ENCODE results near the gene RRBP1. TPM values are rescaled to one million over a fixed set of nuclear protein-coding genes. Genes with fewer than 3 reads are reported as not detected.
A peak's percentile ranks its signal among the peaks of the same experiment; 100 is the strongest.

Gene RRBP1
- total RNA-seq, 1 experiment from 2014 or later = 70.4 TPM

DNA sequence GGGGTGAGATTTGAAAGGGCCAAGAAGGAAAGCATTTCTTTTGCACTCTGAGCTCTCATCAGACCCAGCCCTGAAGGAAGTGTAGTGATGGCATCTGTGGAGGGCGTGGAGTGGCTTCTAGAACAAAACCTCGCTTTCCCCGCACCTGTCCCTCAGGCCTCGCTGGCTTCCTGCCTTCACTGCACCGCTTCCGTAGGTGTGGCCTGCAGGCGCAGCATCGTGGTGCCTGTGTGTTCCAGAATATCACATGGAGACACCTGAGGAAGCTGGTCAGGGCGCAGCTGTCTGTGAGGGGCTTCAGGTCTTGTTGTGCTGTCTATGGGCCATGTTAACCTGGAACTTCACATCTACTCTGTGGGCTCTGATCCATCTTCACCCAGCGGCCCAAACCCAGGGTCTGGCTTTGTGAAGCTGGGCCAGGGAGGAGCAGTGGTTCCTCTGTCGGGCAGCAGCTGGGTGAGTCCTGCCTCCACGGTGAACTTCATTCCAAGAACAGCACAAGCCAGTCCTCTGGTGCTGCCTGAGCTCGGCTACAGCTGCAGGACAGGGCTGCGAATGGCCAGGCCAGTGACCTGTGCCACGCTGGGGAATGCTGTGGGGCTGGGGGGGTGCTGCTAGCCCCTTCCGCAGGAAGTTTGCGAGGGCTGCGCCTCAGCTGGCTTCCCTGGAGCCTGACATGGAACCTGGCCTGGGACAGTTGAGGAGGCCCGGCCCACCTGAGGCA is 71.3 kb downstream of the RRBP1 start:
- in situ Hi-C loops (cut with HindIII; ENCODE audit: low pct_unique_long_range_greater_than_20kb, low sequenced_read_pairs) = no loop called here
- no peak for DNase-seq (ENCODE audit: low read depth)

DNA sequence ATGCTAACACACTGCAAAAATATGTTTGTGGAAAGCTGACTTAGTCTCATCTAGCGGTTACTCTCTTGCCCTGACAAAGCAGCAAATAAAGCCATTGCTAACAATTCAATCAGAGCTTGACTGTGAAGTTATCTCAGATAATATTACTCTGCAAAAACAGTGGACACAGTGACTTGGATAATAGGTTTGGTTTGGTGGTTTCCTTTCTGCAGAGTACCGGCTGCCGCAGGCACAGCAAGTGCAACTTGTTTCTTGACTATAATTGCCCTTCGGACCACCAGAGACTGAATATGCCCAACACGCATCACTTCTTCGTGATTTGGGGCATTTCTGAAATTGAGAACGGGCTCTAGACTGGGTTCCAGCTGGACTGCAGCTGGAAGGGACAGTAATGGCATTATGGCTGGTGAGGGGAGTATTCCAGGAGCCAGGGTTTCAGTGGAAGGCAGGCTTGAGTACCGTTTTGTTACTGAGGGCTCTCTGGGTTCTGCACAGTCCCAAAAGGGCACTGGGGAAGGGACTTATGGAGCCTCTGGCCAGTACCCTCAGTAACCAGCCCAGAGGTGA is 72.1 kb downstream of the RRBP1 start:
- no peak for DNase-seq (ENCODE audit: low read depth)
- in situ Hi-C loops (cut with HindIII; ENCODE audit: low pct_unique_long_range_greater_than_20kb, low sequenced_read_pairs) = no loop called here

DNA sequence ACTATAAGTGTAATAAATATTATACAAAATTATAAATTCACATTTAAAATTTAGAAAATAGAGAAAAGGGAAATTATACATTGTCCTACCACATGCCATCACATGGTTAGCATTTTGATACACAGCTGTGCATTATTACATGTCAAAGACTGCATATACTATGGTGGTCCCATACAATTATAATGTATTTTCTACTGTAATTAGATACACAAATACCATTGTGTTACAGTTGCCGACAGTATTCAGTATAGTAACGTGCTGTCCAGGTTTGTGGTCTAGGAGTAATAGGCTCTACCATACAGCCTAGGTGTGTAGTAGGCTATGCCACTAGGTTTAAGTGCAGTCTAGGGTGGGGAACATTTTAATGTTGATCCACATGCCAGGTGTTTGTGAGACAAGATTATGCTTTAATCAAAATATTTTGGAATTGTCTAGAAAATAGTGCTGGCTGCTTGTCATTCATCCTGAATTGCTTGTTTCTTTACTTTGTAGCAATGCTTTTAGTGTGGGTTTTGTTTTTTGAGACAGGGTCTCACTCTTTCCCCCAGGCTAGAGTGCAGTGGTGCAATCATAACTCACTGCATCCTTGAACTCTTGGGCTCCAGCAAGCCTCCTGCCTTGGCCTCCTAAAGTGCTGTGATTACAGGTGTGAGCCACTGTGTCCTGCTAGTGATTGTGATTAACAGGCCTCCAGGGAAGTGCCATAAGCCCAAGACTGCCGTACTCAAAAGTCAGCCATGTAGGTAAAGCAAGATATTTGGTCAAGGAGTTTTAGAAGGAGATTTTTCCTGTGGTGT is 73.1 kb downstream of the RRBP1 start:
- no peak for DNase-seq (ENCODE audit: low read depth)
- in situ Hi-C loops (cut with HindIII; ENCODE audit: low pct_unique_long_range_greater_than_20kb, low sequenced_read_pairs) = no loop called here

DNA sequence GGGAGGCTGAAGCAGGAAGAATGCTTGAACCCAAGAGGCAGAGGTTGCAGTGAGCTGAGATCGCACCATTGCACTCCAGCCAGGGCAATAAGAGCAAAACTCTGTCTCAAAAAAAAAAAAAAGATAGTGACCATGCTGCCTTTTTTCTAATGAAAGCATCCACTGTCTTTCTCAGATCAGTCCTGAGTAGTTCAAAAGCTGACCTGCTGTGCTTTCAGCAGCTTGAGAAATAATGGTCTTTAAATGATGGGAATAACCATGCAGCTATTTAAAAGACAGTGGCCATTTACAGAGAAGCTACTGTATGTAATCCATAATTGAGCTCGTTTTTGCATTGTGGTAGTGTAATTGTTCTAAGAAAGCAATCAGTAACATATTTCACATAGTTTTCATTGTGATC is 76.0 kb downstream of the RRBP1 start:
- in situ Hi-C loops (cut with HindIII; ENCODE audit: low pct_unique_long_range_greater_than_20kb, low sequenced_read_pairs) = no loop called here
- no peak for DNase-seq (ENCODE audit: low read depth)

GRCh38 chr20:17605131-17605660 is 76.8 kb downstream of the RRBP1 start:
- peak; percentile 77 for DNase-seq (ENCODE audit: low read depth)
- in situ Hi-C loops (cut with HindIII; ENCODE audit: low pct_unique_long_range_greater_than_20kb, low sequenced_read_pairs) = no loop called here

- DNase-seq (ENCODE audit: low read depth) = no peak
- in situ Hi-C loops (cut with HindIII; ENCODE audit: low pct_unique_long_range_greater_than_20kb, low sequenced_read_pairs) = no loop called here
Observed at GRCh38 chr20:17602493-17602892, 79.5 kb downstream of the RRBP1 start.

GRCh38 chr20:17601957-17602356 is 80.1 kb downstream of the RRBP1 start:
- in situ Hi-C loops (cut with HindIII; ENCODE audit: low pct_unique_long_range_greater_than_20kb, low sequenced_read_pairs) = no loop called here
- no peak for DNase-seq (ENCODE audit: low read depth)

DNA sequence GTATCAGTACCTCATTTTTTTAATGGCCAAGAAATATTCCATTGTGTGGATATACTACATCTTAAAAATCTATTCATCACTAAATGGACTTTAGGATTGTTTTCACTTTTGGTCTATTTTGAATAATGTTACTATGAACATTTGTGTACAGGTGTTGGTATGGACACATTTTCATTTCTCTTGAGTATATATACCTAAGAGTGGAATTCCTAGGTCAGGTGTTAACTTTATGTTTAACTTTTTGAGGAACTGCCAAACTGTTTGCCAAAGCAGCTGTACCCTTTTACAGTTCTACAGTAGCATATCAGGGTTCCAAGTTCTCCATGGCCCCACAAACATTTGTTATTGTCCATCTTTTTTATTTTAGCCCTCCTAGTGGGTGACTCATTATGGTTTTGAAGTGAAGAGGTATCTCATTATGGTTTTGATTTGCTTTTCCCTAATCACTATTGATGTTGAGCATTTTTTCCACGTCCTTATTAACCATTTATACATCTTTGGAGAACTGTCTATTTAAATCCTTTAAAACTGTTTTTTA is 84.0 kb downstream of the RRBP1 start:
- DNase-seq (ENCODE audit: low read depth) = no peak
- in situ Hi-C loops (cut with HindIII; ENCODE audit: low pct_unique_long_range_greater_than_20kb, low sequenced_read_pairs) = no loop called here

DNA sequence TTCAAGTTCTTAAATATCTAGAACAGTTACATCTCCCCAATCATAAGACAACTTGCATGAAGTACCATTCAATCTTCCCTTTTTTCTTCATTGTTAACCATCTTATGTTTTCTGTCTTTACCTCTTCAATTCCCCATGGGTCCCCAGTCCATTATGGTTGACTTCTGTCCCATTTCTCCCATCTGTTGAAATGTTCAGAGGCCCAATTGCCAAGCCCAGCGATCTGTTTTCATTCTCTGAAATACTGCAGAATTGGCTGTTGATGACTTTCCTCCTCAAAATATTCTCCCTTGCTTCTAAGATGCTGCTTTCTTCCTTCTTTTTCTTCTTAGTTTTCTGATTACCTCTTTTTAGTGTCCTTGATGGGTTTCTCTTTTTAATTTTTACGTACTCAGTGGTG is 86.2 kb downstream of the RRBP1 start:
- in situ Hi-C loops (cut with HindIII; ENCODE audit: low pct_unique_long_range_greater_than_20kb, low sequenced_read_pairs) = no loop called here
- DNase-seq (ENCODE audit: low read depth) = no peak

GRCh38 chr20:17594443-17594842 is 87.6 kb downstream of the RRBP1 start:
- in situ Hi-C loops (cut with HindIII; ENCODE audit: low pct_unique_long_range_greater_than_20kb, low sequenced_read_pairs) = loop anchor here (5.0 kb wide), 1 partner anchor 52 kb away; no protein-coding TSS in a partner anchor

DNA sequence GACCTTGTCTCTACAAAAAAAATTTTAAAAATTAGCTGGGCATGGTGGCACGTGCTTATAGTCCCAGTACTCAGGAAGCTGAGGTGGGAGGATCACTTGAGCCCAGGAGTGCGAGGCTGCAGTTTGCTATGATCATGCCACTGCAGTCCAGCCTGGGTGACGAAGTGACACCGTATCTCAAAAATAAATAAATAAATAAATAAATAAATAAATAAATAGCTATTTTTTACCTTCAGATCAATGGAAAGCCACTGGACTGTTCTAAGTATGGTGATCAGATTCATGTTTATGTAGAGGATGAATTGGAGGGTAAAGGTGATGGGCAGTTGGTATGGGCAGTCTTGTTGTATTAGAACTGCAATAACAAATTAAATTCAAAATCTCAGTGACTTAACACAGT is 88.1 kb downstream of the RRBP1 start:
- in situ Hi-C loops (cut with HindIII; ENCODE audit: low pct_unique_long_range_greater_than_20kb, low sequenced_read_pairs) = loop anchor here (5.0 kb wide), 1 partner anchor 52 kb away; no protein-coding TSS in a partner anchor
- DNase-seq (ENCODE audit: low read depth) = no peak

More at GRCh38 chr20:17594443-17594842, 87.6 kb downstream of the RRBP1 start:
- no peak for DNase-seq (ENCODE audit: low read depth)

- no peak for DNase-seq (ENCODE audit: low read depth)
- in situ Hi-C loops (cut with HindIII; ENCODE audit: low pct_unique_long_range_greater_than_20kb, low sequenced_read_pairs) = loop anchor here (5.0 kb wide), 1 partner anchor 48 kb away; no protein-coding TSS in a partner anchor
Observed at GRCh38 chr20:17590245-17590644, 91.8 kb downstream of the RRBP1 start.

GRCh38 chr20:17589161-17589834 is 92.7 kb downstream of the RRBP1 start:
- in situ Hi-C loops (cut with HindIII; ENCODE audit: low pct_unique_long_range_greater_than_20kb, low sequenced_read_pairs) = no loop called here
- DNase-seq (ENCODE audit: low read depth) = no peak

- in situ Hi-C loops (cut with HindIII; ENCODE audit: low pct_unique_long_range_greater_than_20kb, low sequenced_read_pairs) = no loop called here
- no peak for DNase-seq (ENCODE audit: low read depth)
Observed at GRCh38 chr20:17587824-17588223, 94.2 kb downstream of the RRBP1 start.

DNA sequence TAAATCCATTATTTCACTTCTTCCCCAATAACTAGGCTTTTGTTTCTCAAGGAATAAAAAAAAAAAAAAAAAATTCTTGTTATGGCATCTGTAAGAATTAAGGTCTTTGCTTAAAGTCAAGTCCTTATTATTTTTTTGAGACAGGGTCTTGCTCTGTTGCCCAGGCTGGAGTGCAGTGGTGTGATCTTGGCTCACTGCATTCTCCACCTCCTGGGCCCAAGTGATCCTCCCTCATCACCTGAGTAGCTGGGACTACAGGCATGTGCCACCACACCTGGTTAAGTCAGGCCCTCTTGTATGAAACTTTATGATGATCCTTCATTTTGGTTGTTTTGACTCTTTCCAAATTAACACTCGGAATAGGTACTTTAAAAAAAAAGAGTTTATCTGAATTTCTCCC is 94.9 kb downstream of the RRBP1 start:
- no peak for DNase-seq (ENCODE audit: low read depth)
- in situ Hi-C loops (cut with HindIII; ENCODE audit: low pct_unique_long_range_greater_than_20kb, low sequenced_read_pairs) = no loop called here

DNA sequence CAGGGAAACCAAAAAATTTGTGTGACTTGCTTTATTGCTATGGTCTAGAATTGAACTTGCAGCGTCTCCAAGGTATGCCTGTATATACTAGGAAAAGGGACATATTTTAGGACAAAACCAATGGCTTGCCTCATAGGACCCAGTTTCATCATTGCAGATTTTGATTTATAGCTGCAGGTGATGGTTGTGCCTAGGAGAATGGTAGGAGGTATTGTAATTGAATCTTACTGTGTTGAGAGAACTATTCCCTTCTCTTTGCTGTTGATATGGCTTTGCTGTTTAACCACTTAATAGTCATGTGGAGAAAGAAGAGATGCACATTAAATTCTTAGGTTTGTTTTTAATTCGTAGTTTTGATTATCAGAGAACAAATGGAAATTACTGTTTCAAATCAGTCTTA is 95.8 kb downstream of the RRBP1 start:
- in situ Hi-C loops (cut with HindIII; ENCODE audit: low pct_unique_long_range_greater_than_20kb, low sequenced_read_pairs) = no loop called here
- no peak for DNase-seq (ENCODE audit: low read depth)

DNA sequence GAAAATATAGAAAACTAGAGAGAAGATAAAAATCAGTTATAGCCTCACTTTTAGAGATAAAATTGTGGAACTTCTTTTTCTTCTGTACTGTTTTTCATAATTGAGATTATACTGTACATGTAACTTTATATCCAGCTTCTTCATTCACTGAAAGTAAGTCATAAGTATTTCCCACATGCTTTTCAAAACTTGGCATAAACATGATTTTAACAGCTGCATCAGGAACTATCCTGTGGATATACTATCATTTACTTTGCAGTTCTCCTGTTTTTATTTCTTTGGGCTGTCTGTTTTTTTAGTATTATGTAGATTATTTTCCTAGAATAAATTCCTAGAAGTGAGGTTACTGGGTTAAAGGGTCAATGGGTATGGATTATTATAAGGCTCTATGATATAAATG is 97.4 kb downstream of the RRBP1 start:
- in situ Hi-C loops (cut with HindIII; ENCODE audit: low pct_unique_long_range_greater_than_20kb, low sequenced_read_pairs) = no loop called here

DNA sequence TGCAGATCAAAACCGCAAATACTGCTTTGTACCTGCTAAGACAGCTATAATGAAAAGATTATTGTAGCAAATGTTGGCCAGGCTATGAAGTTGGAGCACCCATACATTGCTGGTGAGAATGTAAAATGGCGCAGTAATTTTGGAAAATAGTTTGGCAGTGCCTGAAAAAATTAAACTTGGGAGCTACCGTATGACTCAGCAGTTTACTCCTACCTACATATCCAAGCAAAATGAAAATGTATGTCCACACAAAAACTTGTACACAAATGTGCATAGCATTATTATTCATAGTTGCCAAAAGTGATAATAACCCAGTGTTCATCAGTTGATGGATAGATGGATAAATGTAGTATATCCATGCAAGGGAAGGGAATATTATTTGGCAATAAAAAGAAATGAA is 98.9 kb downstream of the RRBP1 start:
- no peak for DNase-seq (ENCODE audit: low read depth)
- in situ Hi-C loops (cut with HindIII; ENCODE audit: low pct_unique_long_range_greater_than_20kb, low sequenced_read_pairs) = no loop called here

More for the DNA sequence above, 97.4 kb downstream of the RRBP1 start:
- DNase-seq (ENCODE audit: low read depth) = no peak

Data from Caki2 (cell line).